ENCODE results near the gene ABHD12. TPM values are rescaled to one million over a fixed set of nuclear protein-coding genes. Genes with fewer than 3 reads are reported as not detected.

Gene ABHD12
- polyA plus RNA-seq, 1 donor (not counting 4 experiments of a cell fraction or from before 2014, with no cell fraction given) = 11.2 TPM

- Histone ChIP-seq H3K27me3 (ENCODE audit: control insufficient read depth, extremely low read depth, insufficient read depth, low read length) (no peaks in the 10 kb centered on the region), H3K4me1 (ENCODE audit: control insufficient read depth, extremely low read depth, insufficient read depth, low read length) (no peaks in the 10 kb centered on the region), H3K27ac (ENCODE audit: control insufficient read depth, insufficient read depth, low read length) (no peak overlapping the region), H3K4me2 (ENCODE audit: control insufficient read depth, extremely low read depth, insufficient read depth, low read depth, low read length) (no peak overlapping the region), H3K36me3 (ENCODE audit: control insufficient read depth in 2 of 2, extremely low read depth in 1 of 2, insufficient read depth in 2 of 2, low read length in 2 of 2) (peaks cover 78 to 80% of the 10 kb centered on the region in 2 experiments), H3K9ac (ENCODE audit: control insufficient read depth, extremely low read depth, insufficient read depth, low read length) (no peak overlapping the region), H3K9me3 (ENCODE audit: control insufficient read depth, low read depth, low read length) (no peaks in the 10 kb centered on the region), H2AFZ (ENCODE audit: control insufficient read depth, low read length) (no peak overlapping the region), H3K79me2 (ENCODE audit: control insufficient read depth, insufficient read depth, low read length) (peaks cover 10% of the 10 kb centered on the region), H3K4me3 (ENCODE audit: control insufficient read depth in 2 of 3, extremely low read depth in 1 of 3, insufficient read depth in 2 of 3, low read depth in 1 of 3, low read length in 3 of 3) (no peak overlapping the region), H3K9me1 (ENCODE audit: control insufficient read depth, extremely low read depth, insufficient read depth, low read length) (no peaks in the 10 kb centered on the region), H4K20me1 (ENCODE audit: control insufficient read depth, extremely low read depth, insufficient read depth, low read length) (peaks cover 5% of the 10 kb centered on the region)
- TF ChIP-seq, protein P1, sequence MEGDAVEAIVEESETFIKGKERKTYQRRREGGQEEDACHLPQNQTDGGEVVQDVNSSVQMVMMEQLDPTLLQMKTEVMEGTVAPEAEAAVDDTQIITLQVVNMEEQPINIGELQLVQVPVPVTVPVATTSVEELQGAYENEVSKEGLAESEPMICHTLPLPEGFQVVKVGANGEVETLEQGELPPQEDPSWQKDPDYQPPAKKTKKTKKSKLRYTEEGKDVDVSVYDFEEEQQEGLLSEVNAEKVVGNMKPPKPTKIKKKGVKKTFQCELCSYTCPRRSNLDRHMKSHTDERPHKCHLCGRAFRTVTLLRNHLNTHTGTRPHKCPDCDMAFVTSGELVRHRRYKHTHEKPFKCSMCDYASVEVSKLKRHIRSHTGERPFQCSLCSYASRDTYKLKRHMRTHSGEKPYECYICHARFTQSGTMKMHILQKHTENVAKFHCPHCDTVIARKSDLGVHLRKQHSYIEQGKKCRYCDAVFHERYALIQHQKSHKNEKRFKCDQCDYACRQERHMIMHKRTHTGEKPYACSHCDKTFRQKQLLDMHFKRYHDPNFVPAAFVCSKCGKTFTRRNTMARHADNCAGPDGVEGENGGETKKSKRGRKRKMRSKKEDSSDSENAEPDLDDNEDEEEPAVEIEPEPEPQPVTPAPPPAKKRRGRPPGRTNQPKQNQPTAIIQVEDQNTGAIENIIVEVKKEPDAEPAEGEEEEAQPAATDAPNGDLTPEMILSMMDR (optimal IDR thresholded peaks at IDR 0.05 in 1 of 3, IDR thresholded peaks at IDR 0.05 in 1 of 3, conservative IDR thresholded peaks at IDR 0.05 in 1 of 3; ENCODE audit: extremely low read depth in 1 of 3, insufficient read depth in 2 of 3, low read length in 3 of 3) = no peak
- no peak for TF ChIP-seq EZH2 (IDR thresholded peaks at IDR 0.05; ENCODE audit: low read length)
- dilution Hi-C loops (cut with MboI; ENCODE audit: extremely low pct_ligation_motif_present, low sequenced_read_pairs) = no loop called here
- DNase-seq (ENCODE audit: low read depth, low spot score) (no peak), FAIRE-seq (no peak)
These were observed 114.0 kb downstream of the ABHD12 start for GRCh38 chr20:25276533-25277050.

GRCh38 chr20:25275813-25276532 lies 114.7 kb downstream of the ABHD12 start:
- H3K4me2 ChIP-seq (ENCODE audit: control insufficient read depth, extremely low read depth, insufficient read depth, low read depth, low read length) = no peak overlapping the region
- H3K36me3 ChIP-seq (ENCODE audit: control insufficient read depth in 2 of 2, extremely low read depth in 1 of 2, insufficient read depth in 2 of 2, low read length in 2 of 2) = peaks cover 77 to 82% of the 10 kb centered on the region in 2 experiments
- DNase-seq (ENCODE audit: low read depth, low spot score) (no peak), FAIRE-seq (no peak)
- no peak overlapping the region for H3K27ac ChIP-seq (ENCODE audit: control insufficient read depth, insufficient read depth, low read length)
- no peak overlapping the region for H3K4me3 ChIP-seq (ENCODE audit: control insufficient read depth in 2 of 3, extremely low read depth in 1 of 3, insufficient read depth in 2 of 3, low read depth in 1 of 3, low read length in 3 of 3)
- H3K9ac ChIP-seq (ENCODE audit: control insufficient read depth, extremely low read depth, insufficient read depth, low read length) = no peak overlapping the region
- dilution Hi-C loops (cut with MboI; ENCODE audit: extremely low pct_ligation_motif_present, low sequenced_read_pairs) = no loop called here
- no peak overlapping the region for H2AFZ ChIP-seq (ENCODE audit: control insufficient read depth, low read length)
- no peaks in the 10 kb centered on the region for H3K9me3 ChIP-seq (ENCODE audit: control insufficient read depth, low read depth, low read length)
- peaks cover 5% of the 10 kb centered on the region for H4K20me1 ChIP-seq (ENCODE audit: control insufficient read depth, extremely low read depth, insufficient read depth, low read length)
- H3K79me2 ChIP-seq (ENCODE audit: control insufficient read depth, insufficient read depth, low read length) = peaks cover 10% of the 10 kb centered on the region
- no peaks in the 10 kb centered on the region for H3K27me3 ChIP-seq (ENCODE audit: control insufficient read depth, extremely low read depth, insufficient read depth, low read length)
- H3K4me1 ChIP-seq (ENCODE audit: control insufficient read depth, extremely low read depth, insufficient read depth, low read length) = no peaks in the 10 kb centered on the region
- no peaks in the 10 kb centered on the region for H3K9me1 ChIP-seq (ENCODE audit: control insufficient read depth, extremely low read depth, insufficient read depth, low read length)
- TF ChIP-seq EZH2 (IDR thresholded peaks at IDR 0.05; ENCODE audit: low read length) = no peak
- TF ChIP-seq, protein P1 (optimal IDR thresholded peaks at IDR 0.05 in 1 of 3, IDR thresholded peaks at IDR 0.05 in 1 of 3, conservative IDR thresholded peaks at IDR 0.05 in 1 of 3; ENCODE audit: extremely low read depth in 1 of 3, insufficient read depth in 2 of 3, low read length in 3 of 3) = no peak

Measured in keratinocyte (primary cell).